GM12878 (cell line): ENCODE data around the gene PSMD13. TPM values are rescaled to one million over a fixed set of nuclear protein-coding genes. Genes with fewer than 3 reads are reported as not detected.

Experiments
- ATAC-seq: fragments of 200-7000 bp; cut with Tn5 transposase; 3 replicates; pipeline ENCODE4 v1.9.1; 2020; ENCODE audit warnings: mild to moderate bottlenecking, moderate library complexity
- BruUV-seq: library from RNA; stranded (reverse); fragments of 400-500 nt; replicated peaks from 2 replicates; lab custom pipeline; 2021; lab: Mats Ljungman, UMichigan
- CTCF ChIA-PET: fragments of 300-600 bp; sonication (Branson Sonifier 250); formaldehyde crosslinking; extraction: SDS; loops from one replicate; lab custom pipeline; 2021; ENCODE audit warnings: inconsistent platforms; lab: Yijun Ruan, JAX
- POLR2A ChIA-PET: fragments of 350-600 bp; formaldehyde crosslinking; extraction: SDS; loops from one replicate; lab custom pipeline; 2021; ENCODE audit warnings: inconsistent platforms; lab: Charles Lee
- RAD21 ChIA-PET: fragments of 300-600 bp; sonication (Branson Sonifier 250); formaldehyde crosslinking; loops from one replicate; lab custom pipeline; 2023; ENCODE audit warnings: antibody characterized with exemption; ENCODE audit not compliant: unreplicated experiment; lab: Charles Lee
- SMC1A ChIA-PET: fragments of 300-600 bp; sonication (Branson Sonifier 250); formaldehyde crosslinking; loops from one replicate; lab custom pipeline; 2023; ENCODE audit not compliant: unreplicated experiment, uncharacterized antibody; lab: Charles Lee
- DNase-seq: peaks from one replicate; pipeline ENCODE4 v3.0.0-alpha.2; 2011; ENCODE audit warnings: low read depth, low spot score
- FAIRE-seq: peaks from 3 replicates; lab custom pipeline; 2011; peaks lifted over from hg19 to GRCh38; lab: Jason Lieb, UNC
- H2AFZ ChIP-seq: 2 replicates; pipeline ENCODE4 v1.6.0; 2011; ENCODE audit warnings: low read depth, low read length, control low read depth; ENCODE audit not compliant: control insufficient read depth
- H3K27ac ChIP-seq: 2 replicates; pipeline ENCODE4 v1.5.1; 2011; ENCODE audit warnings: control low read depth; ENCODE audit not compliant: control insufficient read depth, insufficient read depth
- H3K27me3 ChIP-seq, 2 experiments: replicated peaks in 1 of 2; 2 replicates each; pipeline versions ENCODE4 v1.6.0 to v1.6.1; 2011; ENCODE audit warnings: low read length in 1 of 2; ENCODE audit not compliant: control insufficient read depth in 2 of 2, insufficient read depth in 2 of 2
- H3K36me3 ChIP-seq, 2 experiments: 2 replicates each; pipeline ENCODE4 v1.5.1; 2011; ENCODE audit warnings: low read length in 1 of 2; ENCODE audit not compliant: control insufficient read depth in 2 of 2, insufficient read depth in 2 of 2
- H3K4me1 ChIP-seq: 2 replicates; pipeline ENCODE4 v1.6.1; 2011; ENCODE audit warnings: mild to moderate bottlenecking, low read length, moderate library complexity, mixed read lengths; ENCODE audit not compliant: control insufficient read depth, insufficient read depth
- H3K4me2 ChIP-seq: 2 replicates; pipeline ENCODE4 v1.6.0; 2011; ENCODE audit warnings: control low read depth; ENCODE audit not compliant: control insufficient read depth, insufficient read depth
- H3K4me3 ChIP-seq: fragments of 200-600 bp; sonication (generic); 2 replicates; pipeline ENCODE4 v1.5.1; 2016
- H3K79me2 ChIP-seq: 2 replicates; pipeline ENCODE4 v1.6.0; 2011; ENCODE audit warnings: low read length; ENCODE audit not compliant: control insufficient read depth, insufficient read depth
- H3K9ac ChIP-seq: 2 replicates; pipeline ENCODE4 v1.8.0; 2011; ENCODE audit warnings: low read length, control low read depth, mixed read lengths; ENCODE audit not compliant: control insufficient read depth, insufficient read depth
- H3K9me3 ChIP-seq: replicated peaks from 3 replicates; pipeline ENCODE4 v1.5.1; 2011; ENCODE audit warnings: mild to moderate bottlenecking, low read length; ENCODE audit not compliant: control insufficient read depth, insufficient read depth
- H4K20me1 ChIP-seq: 2 replicates; pipeline ENCODE4 v1.6.0; 2011; ENCODE audit not compliant: control insufficient read depth, insufficient read depth
- E2F4 ChIP-seq: IDR thresholded peaks from 2 replicates; pipeline ENCODE4 v1.6.1; 2012; ENCODE audit warnings: low read depth, low read length, improper control_type of control experiment
- MTA2 ChIP-seq: fragments of 450-650 bp; IDR thresholded peaks from 2 replicates; pipeline ENCODE4 v1.6.1; 2016; ENCODE audit warnings: low read depth, mild to moderate bottlenecking, moderate library complexity
- REST ChIP-seq: IDR thresholded peaks from 2 replicates; pipeline ENCODE4 v1.6.1; 2012; ENCODE audit warnings: mild to moderate bottlenecking, low read depth, low read length
- WGBS: methylation state at CpG from one replicate; pipeline ENCODE4 v1.1.6; 2016; ENCODE audit warnings: low lambda C conversion rate; ENCODE audit not compliant: insufficient replicate concordance, insufficient coverage; ENCODE audit errors: missing lambda C conversion rate; 5-methylcytosine and 5-hydroxymethylcytosine counted together
- in situ Hi-C: fragments of 300-500 bp; cut with MboI; formaldehyde crosslinking; loops from 9 replicates; pipeline ENCODE4 v1.14.3; 2018; ENCODE audit warnings: mixed read lengths
- intact Hi-C: fragments of 100-400 bp; cut with micrococcal nuclease; formaldehyde crosslinking; loops from one replicate; pipeline ENCODE4 v1.14.2; 2022; ENCODE audit not compliant: unreplicated experiment
- polyA plus RNA-seq, 11 experiments: library from polyadenylated mRNA; depleted of rRNA in 4 of 11; unstranded in 6 of 11; stranded (reverse) in 5 of 11; fragments of >200 nt; fragmentation: Nextera tagmentation in 4 of 11; fragmentation: Illumina TruSeq in 1 of 11; extraction: Ambion mirVana in 4 of 11; extraction: Trizol in 1 of 11; gene quantifications; 1 replicate in 1 of 11; 2 replicates in 10 of 11; pipeline versions ENCODE4 v1.2.1 to v1.2.3, GENCODE V29; 2011 to 2016; ENCODE audit warnings: inconsistent platforms in 2 of 11, missing spikeins in 2 of 11, low read depth in 1 of 11
- total RNA-seq, 4 experiments: library from RNA; depleted of rRNA in 3 of 4; stranded (reverse); fragments of >200 nt in 3 of 4; fragmentation: Illumina TruSeq in 1 of 4; extraction: Trizol in 1 of 4; gene quantifications; 2 replicates each; pipeline versions ENCODE4 v1.2.1 to v1.2.3, GENCODE V29; 2013 to 2021

Gene PSMD13
- total and polyA plus RNA-seq, 10 of the 15 experiments (the other 5 are each of a cell fraction or from before 2014, with no cell fraction given): 141 to 303 (median 177) TPM

- no peak for TF ChIP-seq REST
- TF ChIP-seq, all 136 proteins: peak for 0
Measured at GRCh38 chr11:211295-211694, 25.5 kb upstream of the PSMD13 start (continued).

GRCh38 chr11:211741-212140 lies 25.0 kb upstream of the PSMD13 start:
- SMC1A ChIA-PET: no interaction called here
- no peaks in the 10 kb centered on the region for H4K20me1 ChIP-seq
- in situ Hi-C loops: no loop called here
- TF ChIP-seq MTA2: no peak
- no peak for TF ChIP-seq E2F4
- intact Hi-C loops: no loop called here
- peaks cover 24 to 39% of the 10 kb centered on the region in 2 experiments for H3K36me3 ChIP-seq
- H3K9ac ChIP-seq: no peak overlapping the region
- H3K27me3 ChIP-seq: no peaks in the 10 kb centered on the region
- FAIRE-seq (no peak), ATAC-seq (no peak), DNase-seq (no peak)
- no peak overlapping the region for H2AFZ ChIP-seq
- H3K79me2 ChIP-seq: peaks cover 36% of the 10 kb centered on the region
- CTCF ChIA-PET: no interaction called here
- no peaks in the 10 kb centered on the region for H3K9me3 ChIP-seq
- BruUV-seq: no TSS peak
- H3K4me1 ChIP-seq: peaks cover 15% of the 10 kb centered on the region
- POLR2A ChIA-PET: no interaction called here
- RAD21 ChIA-PET: interaction anchor here (0.9 kb wide), 1 partner anchor 23 kb away, joined by 3 read pairs; no protein-coding TSS in a partner anchor
- H3K27ac ChIP-seq: no peak overlapping the region
- H3K4me2 ChIP-seq: no peak overlapping the region
- 98% methylated on average over 9 of the region's 9 CpGs for WGBS
- no peak overlapping the region for H3K4me3 ChIP-seq
